Measurements from ENCODE around the gene RPTOR.

The RPTOR gene

GRCh38 chr17:80894439-80894721, 349.7 kb downstream of the RPTOR start:
- no peak overlapping the region for H3K4me3 ChIP-seq (ENCODE audit: low read depth in 1 of 2, low read length in 2 of 2)
- H3K36me3 ChIP-seq (ENCODE audit: insufficient read depth, low read length): peaks cover 57% of the 10 kb centered on the region

GRCh38 chr17:80894726-80895125, 350.1 kb downstream of the RPTOR start:
- ATAC-seq (ENCODE audit: insufficient read depth, low read depth) (no peak), DNase-seq (no peak)
- Histone ChIP-seq H3K27ac (ENCODE audit: low read length) (no peak overlapping the region), H3K9me3 (ENCODE audit: insufficient read depth, low read length, severe bottlenecking) (no peaks in the 10 kb centered on the region), H4K20me1 (ENCODE audit: insufficient read depth, low read length) (no peaks in the 10 kb centered on the region; the same call in 1 of the 2 replicates), H3K9ac (ENCODE audit: low read depth, low read length) (no peak overlapping the region), H3K27me3 (ENCODE audit: insufficient read depth, low read length, poor library complexity) (no peaks in the 10 kb centered on the region), H3K4me1 (ENCODE audit: insufficient read depth, low read length) (no peaks in the 10 kb centered on the region), H2AFZ (ENCODE audit: low read depth, low read length) (no peak overlapping the region), H3K4me2 (ENCODE audit: insufficient read depth, low read length) (no peak overlapping the region), H3K4me3 (ENCODE audit: low read depth in 1 of 2, low read length in 2 of 2) (no peak overlapping the region), H3K36me3 (ENCODE audit: insufficient read depth, low read length) (peaks cover 58% of the 10 kb centered on the region), H3K79me2 (ENCODE audit: insufficient read depth, low read length) (no peaks in the 10 kb centered on the region)
- TF ChIP-seq, protein P1, sequence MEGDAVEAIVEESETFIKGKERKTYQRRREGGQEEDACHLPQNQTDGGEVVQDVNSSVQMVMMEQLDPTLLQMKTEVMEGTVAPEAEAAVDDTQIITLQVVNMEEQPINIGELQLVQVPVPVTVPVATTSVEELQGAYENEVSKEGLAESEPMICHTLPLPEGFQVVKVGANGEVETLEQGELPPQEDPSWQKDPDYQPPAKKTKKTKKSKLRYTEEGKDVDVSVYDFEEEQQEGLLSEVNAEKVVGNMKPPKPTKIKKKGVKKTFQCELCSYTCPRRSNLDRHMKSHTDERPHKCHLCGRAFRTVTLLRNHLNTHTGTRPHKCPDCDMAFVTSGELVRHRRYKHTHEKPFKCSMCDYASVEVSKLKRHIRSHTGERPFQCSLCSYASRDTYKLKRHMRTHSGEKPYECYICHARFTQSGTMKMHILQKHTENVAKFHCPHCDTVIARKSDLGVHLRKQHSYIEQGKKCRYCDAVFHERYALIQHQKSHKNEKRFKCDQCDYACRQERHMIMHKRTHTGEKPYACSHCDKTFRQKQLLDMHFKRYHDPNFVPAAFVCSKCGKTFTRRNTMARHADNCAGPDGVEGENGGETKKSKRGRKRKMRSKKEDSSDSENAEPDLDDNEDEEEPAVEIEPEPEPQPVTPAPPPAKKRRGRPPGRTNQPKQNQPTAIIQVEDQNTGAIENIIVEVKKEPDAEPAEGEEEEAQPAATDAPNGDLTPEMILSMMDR (IDR thresholded peaks at IDR 0.05; ENCODE audit: borderline replicate concordance, extremely low read depth, low read length, poor library complexity, severe bottlenecking): no peak
- TF ChIP-seq EZH2 (IDR thresholded peaks at IDR 0.05; ENCODE audit: borderline replicate concordance, low read depth, low read length, severe bottlenecking): no peak

More at GRCh38 chr17:80894439-80894721, 349.7 kb downstream of the RPTOR start:
- H3K4me2 ChIP-seq (ENCODE audit: insufficient read depth, low read length): no peak overlapping the region
- no peaks in the 10 kb centered on the region for H3K9me3 ChIP-seq (ENCODE audit: insufficient read depth, low read length, severe bottlenecking)
- TF ChIP-seq, protein P1 (IDR thresholded peaks at IDR 0.05; ENCODE audit: borderline replicate concordance, extremely low read depth, low read length, poor library complexity, severe bottlenecking): no peak
- TF ChIP-seq EZH2 (IDR thresholded peaks at IDR 0.05; ENCODE audit: borderline replicate concordance, low read depth, low read length, severe bottlenecking): no peak
- DNase-seq: no peak
- H3K27ac ChIP-seq (ENCODE audit: low read length): no peak overlapping the region
- H4K20me1 ChIP-seq (ENCODE audit: insufficient read depth, low read length): no peaks in the 10 kb centered on the region; the same call in 1 of the 2 replicates
- H3K4me1 ChIP-seq (ENCODE audit: insufficient read depth, low read length): no peaks in the 10 kb centered on the region
- no peak for ATAC-seq (ENCODE audit: insufficient read depth, low read depth)
- no peaks in the 10 kb centered on the region for H3K27me3 ChIP-seq (ENCODE audit: insufficient read depth, low read length, poor library complexity)
- no peak overlapping the region for H2AFZ ChIP-seq (ENCODE audit: low read depth, low read length)
- H3K79me2 ChIP-seq (ENCODE audit: insufficient read depth, low read length): no peaks in the 10 kb centered on the region
- H3K9ac ChIP-seq (ENCODE audit: low read depth, low read length): no peak overlapping the region

DNA sequence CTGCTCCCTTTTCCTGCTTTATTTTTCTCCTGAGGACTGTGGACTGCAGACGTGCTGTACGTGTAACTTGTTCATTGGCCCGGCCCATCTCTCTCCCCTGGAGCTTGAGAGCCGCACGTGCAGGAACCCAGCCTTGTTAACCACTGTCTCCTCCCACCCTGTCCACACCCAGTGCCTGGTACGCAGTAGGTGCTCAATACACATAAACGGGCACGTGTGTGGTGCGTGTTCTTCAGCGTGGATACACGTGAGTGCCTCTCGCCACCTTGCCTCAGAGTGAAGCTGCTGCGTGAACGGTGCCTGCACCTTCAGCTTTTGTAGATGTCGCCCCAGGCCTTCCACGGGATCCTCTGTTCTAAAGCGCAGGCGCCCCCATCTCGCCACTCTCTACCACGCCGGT, 350.7 kb downstream of the RPTOR start:
- Histone ChIP-seq H3K4me2 (ENCODE audit: insufficient read depth, low read length) (no peak overlapping the region), H4K20me1 (ENCODE audit: insufficient read depth, low read length) (peaks cover under 1% of the 10 kb centered on the region; the same call in 1 of the 2 replicates), H3K4me3 (ENCODE audit: low read depth in 1 of 2, low read length in 2 of 2) (no peak overlapping the region), H2AFZ (ENCODE audit: low read depth, low read length) (no peak overlapping the region), H3K4me1 (ENCODE audit: insufficient read depth, low read length) (no peaks in the 10 kb centered on the region), H3K36me3 (ENCODE audit: insufficient read depth, low read length) (peaks cover 63% of the 10 kb centered on the region), H3K9ac (ENCODE audit: low read depth, low read length) (no peak overlapping the region), H3K79me2 (ENCODE audit: insufficient read depth, low read length) (no peaks in the 10 kb centered on the region), H3K27ac (ENCODE audit: low read length) (no peak overlapping the region), H3K27me3 (ENCODE audit: insufficient read depth, low read length, poor library complexity) (no peaks in the 10 kb centered on the region), H3K9me3 (ENCODE audit: insufficient read depth, low read length, severe bottlenecking) (no peaks in the 10 kb centered on the region)
- no peak for ATAC-seq (ENCODE audit: insufficient read depth, low read depth)
- no peak for DNase-seq
- TF ChIP-seq, protein P1 (IDR thresholded peaks at IDR 0.05; ENCODE audit: borderline replicate concordance, extremely low read depth, low read length, poor library complexity, severe bottlenecking): no peak
- no peak for TF ChIP-seq EZH2 (IDR thresholded peaks at IDR 0.05; ENCODE audit: borderline replicate concordance, low read depth, low read length, severe bottlenecking)

GRCh38 chr17:80898716-80899115, 354.1 kb downstream of the RPTOR start:
- Histone ChIP-seq H3K4me3 (ENCODE audit: low read depth in 1 of 2, low read length in 2 of 2) (no peak overlapping the region), H2AFZ (ENCODE audit: low read depth, low read length) (no peak overlapping the region), H3K4me2 (ENCODE audit: insufficient read depth, low read length) (no peak overlapping the region), H3K27ac (ENCODE audit: low read length) (no peak overlapping the region), H3K36me3 (ENCODE audit: insufficient read depth, low read length) (peaks cover 64% of the 10 kb centered on the region), H3K4me1 (ENCODE audit: insufficient read depth, low read length) (no peaks in the 10 kb centered on the region), H4K20me1 (ENCODE audit: insufficient read depth, low read length) (peaks cover 6% of the 10 kb centered on the region; the same call in 1 of the 2 replicates), H3K9ac (ENCODE audit: low read depth, low read length) (no peak overlapping the region), H3K27me3 (ENCODE audit: insufficient read depth, low read length, poor library complexity) (no peaks in the 10 kb centered on the region), H3K9me3 (ENCODE audit: insufficient read depth, low read length, severe bottlenecking) (no peaks in the 10 kb centered on the region), H3K79me2 (ENCODE audit: insufficient read depth, low read length) (no peaks in the 10 kb centered on the region)
- DNase-seq: no peak
- no peak for ATAC-seq (ENCODE audit: insufficient read depth, low read depth)
- no peak for TF ChIP-seq EZH2 (IDR thresholded peaks at IDR 0.05; ENCODE audit: borderline replicate concordance, low read depth, low read length, severe bottlenecking)
- TF ChIP-seq, protein P1 (IDR thresholded peaks at IDR 0.05; ENCODE audit: borderline replicate concordance, extremely low read depth, low read length, poor library complexity, severe bottlenecking): no peak
